Stimulated activated CD4-positive, alpha-beta T cell treated with anti-CD3 and anti-CD28 coated beads, TNF-alpha, amount 100 ng/mL, for 24 hours (primary cell): ENCODE results near the gene TOLLIP.

Experiments used
- DNase-seq, 3 experiments: peaks; one replicate each; pipeline ENCODE4 v3.0.0-alpha.2; 2020; ENCODE audit warnings: low read depth in 3 of 3

Gene TOLLIP

GRCh38 chr11:1298695-1299492 is 10.5 kb downstream of the TOLLIP start:
- no peak for DNase-seq

GRCh38 chr11:1297576-1298473 is 11.6 kb downstream of the TOLLIP start:
- no peak for DNase-seq

- no peak for DNase-seq
Measured at GRCh38 chr11:1297011-1297575, 12.3 kb downstream of the TOLLIP start.

- no peak for DNase-seq
Measured at GRCh38 chr11:1296287-1296686, 13.1 kb downstream of the TOLLIP start.

GRCh38 chr11:1295591-1295990 is 13.8 kb downstream of the TOLLIP start:
- no peak for DNase-seq

- no peak for DNase-seq
Measured at GRCh38 chr11:1295086-1295485, 14.3 kb downstream of the TOLLIP start.

- DNase-seq: no peak
Measured at GRCh38 chr11:1293619-1294015, 15.8 kb downstream of the TOLLIP start.

- DNase-seq: no peak
Measured at GRCh38 chr11:1292644-1293618, 16.5 kb downstream of the TOLLIP start.

- no peak for DNase-seq
Measured at GRCh38 chr11:1292018-1292643, 17.3 kb downstream of the TOLLIP start.

- DNase-seq: no peak
Measured at GRCh38 chr11:1291295-1292017, 18.0 kb downstream of the TOLLIP start.

GRCh38 chr11:1290052-1291040 is 19.1 kb downstream of the TOLLIP start:
- no peak for DNase-seq

- DNase-seq: no peak
Measured at GRCh38 chr11:1289211-1289935, 20.1 kb downstream of the TOLLIP start.

- no peak for DNase-seq
Measured at GRCh38 chr11:1288426-1289151, 20.8 kb downstream of the TOLLIP start.

- DNase-seq: no peak
Measured at GRCh38 chr11:1287928-1288327, 21.5 kb downstream of the TOLLIP start.

GRCh38 chr11:1285876-1286275 is 23.6 kb downstream of the TOLLIP start:
- DNase-seq: no peak

- DNase-seq: no peak
Measured at GRCh38 chr11:1285316-1285744, 24.1 kb downstream of the TOLLIP start.

GRCh38 chr11:1283906-1284305 is 25.5 kb downstream of the TOLLIP start:
- DNase-seq: no peak
